ENCODE measurements around the gene LSAMP.

LSAMP gene

DNA sequence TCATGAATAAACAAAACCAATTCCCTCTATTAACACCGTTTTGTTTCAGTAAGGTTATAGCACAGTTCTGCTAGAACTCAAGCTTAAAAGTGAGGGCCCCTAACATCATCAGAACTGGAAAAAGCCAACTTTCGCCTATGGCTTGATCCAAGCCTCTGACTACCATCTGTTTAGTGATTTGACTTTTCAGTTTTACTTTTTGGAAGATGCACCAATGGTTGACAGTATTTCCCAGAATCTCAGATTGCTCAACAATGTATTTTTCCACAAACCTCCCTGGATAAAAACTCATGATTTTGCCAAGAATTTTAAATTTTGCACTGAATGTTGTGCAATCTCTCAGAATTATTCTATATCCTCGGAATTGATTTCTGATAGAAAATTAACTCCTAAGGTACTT is 190.7 kb downstream of the LSAMP start:
- Histone ChIP-seq H3K4me3 (ENCODE audit: insufficient read depth, low read length, poor library complexity, severe bottlenecking) (no peak overlapping the region), H3F3A (ENCODE audit: insufficient read depth) (no peaks in the 10 kb centered on the region), H2AFZ (ENCODE audit: low read depth, low read length, severe bottlenecking) (no peak overlapping the region), H3K9me3 (ENCODE audit: insufficient read depth, low read length) (no peaks in the 10 kb centered on the region), H3K9me2 (replicated peaks; ENCODE audit: insufficient read depth, low read length) (no peaks in the 10 kb centered on the region), H4K20me1 (ENCODE audit: low read depth, low read length) (no peaks in the 10 kb centered on the region), H3K27ac (ENCODE audit: low read depth, low read length) (no peak overlapping the region), H3K79me2 (ENCODE audit: insufficient read depth, low read length) (no peaks in the 10 kb centered on the region), H3K27me3 (ENCODE audit: low read length) (no peaks in the 10 kb centered on the region), H3K4me2 (ENCODE audit: low read depth, low read length, poor library complexity, severe bottlenecking) (no peak overlapping the region), H3K36me3 (ENCODE audit: low read length) (no peaks in the 10 kb centered on the region), H3K9ac (ENCODE audit: low read length) (no peak overlapping the region)
- TF ChIP-seq, protein P1, sequence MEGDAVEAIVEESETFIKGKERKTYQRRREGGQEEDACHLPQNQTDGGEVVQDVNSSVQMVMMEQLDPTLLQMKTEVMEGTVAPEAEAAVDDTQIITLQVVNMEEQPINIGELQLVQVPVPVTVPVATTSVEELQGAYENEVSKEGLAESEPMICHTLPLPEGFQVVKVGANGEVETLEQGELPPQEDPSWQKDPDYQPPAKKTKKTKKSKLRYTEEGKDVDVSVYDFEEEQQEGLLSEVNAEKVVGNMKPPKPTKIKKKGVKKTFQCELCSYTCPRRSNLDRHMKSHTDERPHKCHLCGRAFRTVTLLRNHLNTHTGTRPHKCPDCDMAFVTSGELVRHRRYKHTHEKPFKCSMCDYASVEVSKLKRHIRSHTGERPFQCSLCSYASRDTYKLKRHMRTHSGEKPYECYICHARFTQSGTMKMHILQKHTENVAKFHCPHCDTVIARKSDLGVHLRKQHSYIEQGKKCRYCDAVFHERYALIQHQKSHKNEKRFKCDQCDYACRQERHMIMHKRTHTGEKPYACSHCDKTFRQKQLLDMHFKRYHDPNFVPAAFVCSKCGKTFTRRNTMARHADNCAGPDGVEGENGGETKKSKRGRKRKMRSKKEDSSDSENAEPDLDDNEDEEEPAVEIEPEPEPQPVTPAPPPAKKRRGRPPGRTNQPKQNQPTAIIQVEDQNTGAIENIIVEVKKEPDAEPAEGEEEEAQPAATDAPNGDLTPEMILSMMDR (IDR thresholded peaks at IDR 0.05; ENCODE audit: insufficient read depth, low read length, poor library complexity, severe bottlenecking): no peak
- no peak for TF ChIP-seq EZH2phosphoT487 (conservative IDR thresholded peaks at IDR 0.05; ENCODE audit: low read length)

DNA sequence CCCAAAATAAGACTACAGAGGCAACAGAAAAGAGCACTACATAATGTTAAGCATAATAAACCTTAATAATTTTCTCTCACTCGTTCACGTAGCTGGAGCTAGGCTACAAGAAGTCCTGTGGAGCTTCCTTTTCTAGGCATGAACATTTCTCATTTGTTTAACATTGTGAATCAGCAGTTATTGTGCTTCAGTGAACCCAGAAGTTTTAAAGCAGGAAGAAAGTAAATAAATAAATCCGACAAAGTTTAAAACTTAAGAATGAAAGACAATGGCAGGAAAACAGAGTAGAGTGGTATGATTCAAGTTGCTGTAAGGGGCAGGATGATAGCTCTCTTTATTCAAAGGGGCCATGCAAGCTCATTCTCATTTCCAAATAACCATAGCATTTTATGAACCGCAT is 191.8 kb downstream of the LSAMP start:
- Histone ChIP-seq H4K20me1 (ENCODE audit: low read depth, low read length) (no peaks in the 10 kb centered on the region), H3K9ac (ENCODE audit: low read length) (no peak overlapping the region), H3K27ac (ENCODE audit: low read depth, low read length) (no peak overlapping the region), H3K9me3 (ENCODE audit: insufficient read depth, low read length) (no peaks in the 10 kb centered on the region), H3K79me2 (ENCODE audit: insufficient read depth, low read length) (no peaks in the 10 kb centered on the region), H3K9me2 (replicated peaks; ENCODE audit: insufficient read depth, low read length) (no peaks in the 10 kb centered on the region), H3K4me2 (ENCODE audit: low read depth, low read length, poor library complexity, severe bottlenecking) (no peak overlapping the region), H3K36me3 (ENCODE audit: low read length) (no peaks in the 10 kb centered on the region), H2AFZ (ENCODE audit: low read depth, low read length, severe bottlenecking) (no peak overlapping the region), H3K27me3 (ENCODE audit: low read length) (no peaks in the 10 kb centered on the region), H3K4me3 (ENCODE audit: insufficient read depth, low read length, poor library complexity, severe bottlenecking) (no peak overlapping the region), H3F3A (ENCODE audit: insufficient read depth) (no peaks in the 10 kb centered on the region)
- TF ChIP-seq EZH2phosphoT487 (conservative IDR thresholded peaks at IDR 0.05; ENCODE audit: low read length): no peak
- TF ChIP-seq, protein P1 (IDR thresholded peaks at IDR 0.05; ENCODE audit: insufficient read depth, low read length, poor library complexity, severe bottlenecking): no peak

DNA sequence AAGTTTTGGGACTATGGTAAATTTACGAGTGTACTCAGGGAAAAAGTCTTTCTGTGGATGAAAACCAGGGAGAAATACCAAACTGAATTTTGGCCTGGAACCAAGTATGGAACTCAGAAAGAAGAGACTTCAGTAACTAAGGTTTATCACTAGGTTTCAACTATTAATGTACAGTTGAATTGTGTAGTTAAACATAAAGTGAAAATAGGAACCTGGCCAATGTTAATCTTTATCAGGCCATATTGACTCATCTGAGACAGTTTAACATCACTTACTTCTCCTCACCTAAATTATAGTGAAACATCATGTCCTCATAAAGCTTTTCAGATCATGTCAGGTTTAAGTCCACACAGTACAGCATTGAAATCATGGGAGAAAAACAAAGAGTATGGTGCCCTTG is 197.7 kb downstream of the LSAMP start:
- Histone ChIP-seq H3K4me3 (ENCODE audit: insufficient read depth, low read length, poor library complexity, severe bottlenecking) (no peak overlapping the region), H3K79me2 (ENCODE audit: insufficient read depth, low read length) (no peaks in the 10 kb centered on the region), H3K36me3 (ENCODE audit: low read length) (no peaks in the 10 kb centered on the region), H2AFZ (ENCODE audit: low read depth, low read length, severe bottlenecking) (no peak overlapping the region), H3K9me3 (ENCODE audit: insufficient read depth, low read length) (no peaks in the 10 kb centered on the region), H4K20me1 (ENCODE audit: low read depth, low read length) (no peaks in the 10 kb centered on the region), H3K27me3 (ENCODE audit: low read length) (no peaks in the 10 kb centered on the region), H3K9me2 (replicated peaks; ENCODE audit: insufficient read depth, low read length) (no peaks in the 10 kb centered on the region), H3F3A (ENCODE audit: insufficient read depth) (no peaks in the 10 kb centered on the region), H3K4me2 (ENCODE audit: low read depth, low read length, poor library complexity, severe bottlenecking) (no peak overlapping the region), H3K27ac (ENCODE audit: low read depth, low read length) (no peak overlapping the region), H3K9ac (ENCODE audit: low read length) (no peak overlapping the region)
- TF ChIP-seq EZH2phosphoT487 (conservative IDR thresholded peaks at IDR 0.05; ENCODE audit: low read length): no peak
- TF ChIP-seq, protein P1 (IDR thresholded peaks at IDR 0.05; ENCODE audit: insufficient read depth, low read length, poor library complexity, severe bottlenecking): no peak
